Common myeloid progenitor, CD34-positive (primary cell): Measurements from ENCODE around the gene MLLT1.

ENCODE experiments used
- CTCF ChIA-PET: fragments of 350-600 bp; sonication (Branson Sonifier 250); formaldehyde crosslinking; loops from one replicate; lab custom pipeline; 2021; ENCODE audit warnings: antibody characterized with exemption; lab: Charles Lee
- POLR2A ChIA-PET: fragments of 350-600 bp; sonication (Branson Sonifier 250); formaldehyde crosslinking; loops from one replicate; lab custom pipeline; 2021; ENCODE audit warnings: antibody characterized with exemption; lab: Charles Lee
- DNase-seq, 3 donors: peaks; one replicate each; pipeline versions ENCODE4 v3.0.0 to v3.0.0-alpha.2; 2013
- H3K27ac ChIP-seq, 2 experiments: 1 replicate in 1 of 2; 2 replicates in 1 of 2; pipeline ENCODE4 v1.7.0; 2013; ENCODE audit warnings: inconsistent platforms in 2 of 2, low read length in 2 of 2, mild to moderate bottlenecking in 2 of 2, low read depth in 1 of 2, moderate library complexity in 1 of 2; ENCODE audit not compliant: severe bottlenecking in 2 of 2, insufficient read depth in 1 of 2, poor library complexity in 1 of 2
- H3K27me3 ChIP-seq, 5 experiments: replicated peaks in 2 of 5; 1 replicate in 3 of 5; 2 replicates in 2 of 5; pipeline versions ENCODE4 v1.6.1 to v1.7.0; 2013; ENCODE audit warnings: low read length in 4 of 5, mild to moderate bottlenecking in 2 of 5, moderate library complexity in 2 of 5, inconsistent platforms in 1 of 5; ENCODE audit not compliant: insufficient read depth in 5 of 5, control insufficient read depth in 4 of 5
- H3K36me3 ChIP-seq, 4 experiments: 1 replicate in 2 of 4; 2 replicates in 2 of 4; pipeline versions ENCODE4 v1.6.1 to v1.7.0; 2013; ENCODE audit warnings: low read length in 3 of 4, control low read depth in 1 of 4, mild to moderate bottlenecking in 1 of 4; ENCODE audit not compliant: control insufficient read depth in 4 of 4, insufficient read depth in 4 of 4
- H3K4me1 ChIP-seq, 4 experiments: 1 replicate in 3 of 4; 2 replicates in 1 of 4; pipeline versions ENCODE4 v1.6.1 to v1.7.1; 2013; ENCODE audit warnings: low read length in 3 of 4, mild to moderate bottlenecking in 3 of 4, control low read depth in 1 of 4, inconsistent platforms in 1 of 4, moderate library complexity in 1 of 4; ENCODE audit not compliant: control insufficient read depth in 4 of 4, insufficient read depth in 4 of 4; ENCODE audit errors: control extremely low read depth in 1 of 4
- H3K4me3 ChIP-seq, 7 experiments: 1 replicate in 4 of 7; 2 replicates in 3 of 7; pipeline versions ENCODE4 v1.5.1 to v1.7.0; 2013; ENCODE audit warnings: mild to moderate bottlenecking in 7 of 7, low read length in 6 of 7, moderate library complexity in 6 of 7, inconsistent platforms in 2 of 7, low read depth in 2 of 7, control low read depth in 1 of 7; ENCODE audit not compliant: insufficient read depth in 4 of 7, control insufficient read depth in 1 of 7; ENCODE audit errors: extremely low read depth in 1 of 7
- H3K9me3 ChIP-seq, 5 experiments: 1 replicate in 4 of 5; 2 replicates in 1 of 5; pipeline versions ENCODE4 v1.6.1 to v1.7.1; 2013; ENCODE audit warnings: low read length in 4 of 5, mild to moderate bottlenecking in 2 of 5, inconsistent platforms in 1 of 5, low read depth in 1 of 5, moderate library complexity in 1 of 5; ENCODE audit not compliant: control insufficient read depth in 4 of 5, insufficient read depth in 2 of 5; ENCODE audit errors: control extremely low read depth in 1 of 5
- WGBS: methylation state at CpG from one replicate; pipeline ENCODE4 v1.1.5; 2013; ENCODE audit not compliant: insufficient coverage; 5-methylcytosine and 5-hydroxymethylcytosine counted together

Gene MLLT1

DNA sequence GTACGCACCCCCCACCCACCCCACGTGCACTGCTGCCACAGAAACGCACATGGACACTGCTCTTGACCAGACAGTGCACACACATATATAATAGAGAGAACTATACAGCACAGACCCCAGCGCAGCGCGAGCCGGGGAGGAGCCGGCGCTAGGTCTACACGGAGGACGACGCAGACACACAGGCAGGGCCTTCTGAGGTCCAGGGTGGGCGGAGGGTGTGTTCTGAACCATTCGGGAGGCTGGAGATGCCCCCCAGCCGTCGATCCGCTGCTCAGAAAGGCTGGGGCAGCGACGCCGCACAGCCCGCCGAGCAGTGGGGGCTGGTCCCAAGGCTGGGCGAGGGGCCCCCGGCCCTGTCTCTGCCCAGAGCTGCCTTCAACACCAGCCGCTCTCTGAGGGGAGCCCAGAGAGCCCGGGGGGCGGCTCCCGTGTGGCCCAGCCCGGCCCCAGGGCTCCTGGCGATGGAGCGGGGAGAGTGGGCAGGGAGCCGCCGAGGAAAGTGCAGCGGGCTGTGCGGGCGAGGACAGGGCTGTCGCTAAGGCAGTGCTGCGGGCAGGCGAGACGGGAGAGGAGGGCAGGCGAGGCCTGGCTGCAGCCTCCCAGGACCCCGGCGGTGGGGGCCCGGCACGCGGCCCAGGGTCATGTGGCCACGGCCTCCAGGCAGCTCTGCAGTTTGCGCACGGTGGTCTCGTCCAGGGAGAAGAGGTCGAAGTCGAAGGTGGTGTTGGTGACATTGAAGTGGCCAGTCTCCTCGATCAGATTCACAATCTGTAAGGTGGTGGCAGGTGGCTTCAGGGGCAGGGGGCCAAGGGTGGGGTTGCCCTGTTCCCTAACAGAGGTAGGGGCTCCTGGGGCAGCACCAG, 67.1 kb downstream of the MLLT1 start:
- WGBS: 98% methylated on average over 34 of the region's 53 CpGs
- Histone ChIP-seq H3K27ac (no peak overlapping the region), H3K36me3 (peaks cover 0 to 39% (median 23%) of the 10 kb centered on the region in 4 experiments), H3K4me3 (no peak overlapping the region), H3K27me3 (no peaks in the 10 kb centered on the region), H3K4me1 (no peaks in the 10 kb centered on the region), H3K9me3 (no peaks in the 10 kb centered on the region)
- POLR2A ChIA-PET: no interaction called here
- no peak for DNase-seq
- CTCF ChIA-PET: interaction anchor here (1.5 kb wide), 1 partner anchor 164 kb away, joined by 4 read pairs; no protein-coding TSS in a partner anchor

DNA sequence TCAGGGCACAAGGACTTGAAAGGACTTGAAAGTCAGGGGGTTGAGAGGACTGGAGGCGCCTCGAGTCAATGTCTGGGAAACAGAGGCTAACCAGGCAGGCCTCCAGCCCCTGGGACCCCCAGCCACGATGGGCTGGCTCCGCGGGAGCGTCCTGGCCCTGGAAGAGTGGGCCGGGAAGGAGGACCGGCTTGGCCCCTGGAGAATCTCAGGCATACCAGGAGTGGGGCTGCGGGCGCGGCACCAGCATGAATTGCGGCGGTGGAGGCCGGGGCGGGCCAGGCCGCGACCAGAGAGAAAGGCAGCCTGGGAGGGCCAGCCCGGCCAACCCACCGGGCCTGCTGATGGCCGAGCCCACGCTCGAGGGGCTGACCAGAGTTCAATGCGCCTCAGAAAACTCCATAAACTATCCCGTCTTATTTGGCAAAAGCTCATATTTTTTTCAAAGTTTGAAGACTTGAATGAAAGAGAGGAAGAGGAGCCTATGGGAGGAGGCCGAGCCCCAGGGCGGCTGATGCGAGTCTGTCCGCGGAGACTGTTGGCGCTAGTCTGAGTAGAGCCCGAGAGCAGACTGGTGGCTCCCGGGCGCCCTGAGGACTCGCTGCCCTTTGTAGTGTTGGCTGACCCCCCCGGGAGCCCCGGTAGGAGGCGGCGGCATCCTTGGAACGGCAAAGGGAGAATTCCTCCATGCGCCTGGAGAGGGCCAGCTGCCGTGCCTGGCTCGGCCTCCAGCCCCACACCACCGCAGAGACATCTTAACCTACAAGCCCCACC, 68.0 kb downstream of the MLLT1 start:
- H3K4me1 ChIP-seq: no peaks in the 10 kb centered on the region

DNA sequence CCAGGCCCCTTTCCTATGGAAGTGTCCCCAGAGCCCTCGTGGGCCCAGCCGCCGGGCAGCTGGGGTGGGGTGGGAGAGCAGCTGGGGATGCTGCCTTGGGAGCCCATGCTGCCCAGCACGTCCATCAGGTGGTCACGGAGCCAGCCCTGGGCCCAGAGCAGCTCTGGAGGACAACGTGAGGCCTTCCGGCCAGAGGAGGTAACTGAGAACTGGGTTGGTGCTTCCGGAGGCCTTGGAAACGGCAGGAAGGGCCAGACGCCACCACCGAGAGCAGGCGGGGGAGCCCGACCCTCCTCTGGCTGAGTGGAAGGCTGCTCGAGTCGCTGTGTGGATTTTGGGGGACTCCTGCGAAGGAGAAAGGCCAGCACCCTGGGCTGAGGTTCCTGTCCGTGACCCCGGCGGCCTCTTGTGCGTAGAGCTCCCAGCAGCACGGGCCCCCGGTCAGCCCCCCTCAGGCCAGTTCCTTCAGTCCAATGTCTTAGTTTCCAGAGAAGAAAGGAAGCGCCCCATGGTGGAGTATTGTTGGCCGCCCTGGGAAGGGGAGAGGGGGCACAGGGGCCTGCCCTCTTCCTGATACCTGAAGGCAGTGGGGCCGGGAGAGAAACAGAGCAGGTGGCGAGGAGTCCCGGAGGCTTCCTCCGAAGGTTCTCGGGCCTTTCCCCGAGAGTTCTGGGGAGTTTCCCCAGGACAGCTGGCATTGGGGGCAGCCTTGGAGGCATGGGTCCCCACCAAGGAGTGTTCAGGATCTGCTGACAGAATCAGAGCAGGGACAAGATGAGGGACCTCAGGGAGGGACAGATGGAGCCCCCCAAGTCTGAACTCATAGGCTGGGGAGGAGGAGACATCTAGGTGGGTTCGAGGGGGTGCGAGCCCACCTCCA, 68.8 kb downstream of the MLLT1 start:
- 96% methylated on average over 28 of the region's 32 CpGs for WGBS
- H3K9me3 ChIP-seq: no peaks in the 10 kb centered on the region
- no peak overlapping the region for H3K27ac ChIP-seq
- no peaks in the 10 kb centered on the region for H3K4me1 ChIP-seq
- DNase-seq: no peak
- ChIA-PET CTCF (no interaction called here), POLR2A (no interaction called here)
- peaks cover 0 to 35% (median 18%) of the 10 kb centered on the region in 4 experiments for H3K36me3 ChIP-seq
- no peak overlapping the region for H3K4me3 ChIP-seq
- H3K27me3 ChIP-seq: no peaks in the 10 kb centered on the region

More for the DNA sequence above, 68.0 kb downstream of the MLLT1 start:
- no peaks in the 10 kb centered on the region for H3K27me3 ChIP-seq
- H3K36me3 ChIP-seq: peaks cover 0 to 37% (median 19%) of the 10 kb centered on the region in 4 experiments
- 97% methylated on average over 31 of the region's 43 CpGs for WGBS
- no peaks in the 10 kb centered on the region for H3K9me3 ChIP-seq
- H3K4me3 ChIP-seq: no peak overlapping the region
- no peak for DNase-seq
- ChIA-PET POLR2A (no interaction called here), CTCF (interaction anchor here (1.5 kb wide), 1 partner anchor 164 kb away, joined by 4 read pairs; no protein-coding TSS in a partner anchor)
- no peak overlapping the region for H3K27ac ChIP-seq

DNA sequence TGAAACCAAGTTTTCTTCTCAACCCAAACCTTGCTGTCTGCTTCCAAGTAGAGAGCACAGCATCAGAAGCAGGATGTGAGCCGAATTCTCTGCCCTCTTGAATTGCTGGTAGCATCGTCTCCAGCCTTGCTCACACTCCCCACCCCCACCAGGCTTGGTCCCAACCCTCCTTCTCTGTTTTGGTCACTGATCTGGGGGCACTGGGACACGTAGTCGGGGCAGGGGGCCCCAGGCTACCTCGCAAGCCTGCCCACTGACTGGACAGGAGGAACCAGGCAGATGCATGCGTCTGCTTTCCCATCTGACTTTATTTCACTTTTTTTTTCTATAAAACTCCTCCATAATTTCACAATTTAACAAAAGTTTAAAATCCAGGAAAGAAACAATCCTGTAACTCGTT, 69.7 kb downstream of the MLLT1 start:
- no peak overlapping the region for H3K27ac ChIP-seq
- H3K9me3 ChIP-seq: no peaks in the 10 kb centered on the region
- no peaks in the 10 kb centered on the region for H3K27me3 ChIP-seq
- peaks cover 0 to 26% (median 15%) of the 10 kb centered on the region in 4 experiments for H3K36me3 ChIP-seq
- ChIA-PET CTCF (no interaction called here), POLR2A (no interaction called here)
- no peaks in the 10 kb centered on the region for H3K4me1 ChIP-seq
- no peak overlapping the region for H3K4me3 ChIP-seq
- DNase-seq: no peak
- 88% methylated on average over 7 of the region's 7 CpGs for WGBS

DNA sequence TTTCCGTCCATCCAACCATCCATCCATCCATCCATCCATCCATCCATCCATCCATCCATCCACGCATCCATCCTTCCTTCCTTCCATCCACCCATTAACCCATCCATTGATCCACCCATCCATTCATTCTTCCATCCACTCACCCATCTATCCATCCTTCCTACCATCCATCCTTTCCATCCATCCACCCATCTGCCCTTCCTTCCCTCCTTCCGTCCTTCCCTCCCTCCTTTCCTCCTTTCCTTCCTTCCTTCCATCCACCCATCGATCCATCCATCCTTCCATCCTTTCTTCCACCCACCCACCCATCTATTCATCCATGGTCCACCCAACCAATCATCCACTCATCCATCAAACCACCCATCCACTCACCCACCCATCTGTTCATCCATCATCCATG, 70.1 kb downstream of the MLLT1 start:
- Histone ChIP-seq H3K27me3 (no peaks in the 10 kb centered on the region), H3K9me3 (no peaks in the 10 kb centered on the region), H3K4me3 (no peak overlapping the region), H3K4me1 (no peaks in the 10 kb centered on the region), H3K36me3 (peaks cover 0 to 22% (median 12%) of the 10 kb centered on the region in 4 experiments), H3K27ac (no peak overlapping the region)
- ChIA-PET CTCF (no interaction called here), POLR2A (no interaction called here)
- 70% methylated on average over 4 of the region's 4 CpGs for WGBS
- no peak for DNase-seq

DNA sequence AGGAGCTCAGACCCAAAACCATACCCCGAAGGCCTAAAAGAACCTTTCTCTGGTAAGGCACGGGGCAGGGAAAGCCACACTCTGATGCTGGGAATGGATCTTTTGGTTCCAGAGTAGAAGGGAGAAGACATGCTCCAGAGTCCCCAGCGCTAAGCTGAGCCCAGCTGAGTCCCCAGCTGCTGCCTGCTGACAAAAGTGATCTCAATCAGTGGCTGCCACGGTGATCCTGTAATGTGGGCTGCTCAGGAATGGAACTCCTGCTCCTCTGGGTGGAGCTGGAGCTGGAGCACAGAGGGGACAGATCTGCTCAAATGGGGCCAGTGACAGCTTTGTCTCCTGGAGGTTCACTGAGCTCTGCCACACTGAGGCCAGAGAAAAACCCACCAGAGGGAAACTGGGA, 70.5 kb downstream of the MLLT1 start:
- no peak overlapping the region for H3K4me3 ChIP-seq
- peaks cover 0 to 22% (median 8%) of the 10 kb centered on the region in 4 experiments for H3K36me3 ChIP-seq
- H3K9me3 ChIP-seq: no peaks in the 10 kb centered on the region
- ChIA-PET POLR2A (no interaction called here), CTCF (no interaction called here)
- no peaks in the 10 kb centered on the region for H3K27me3 ChIP-seq
- no peaks in the 10 kb centered on the region for H3K4me1 ChIP-seq
- no peak overlapping the region for H3K27ac ChIP-seq
- WGBS: 92% methylated on average over 4 of the region's 4 CpGs
- DNase-seq: no peak
